ENCODE data around the gene HRH3.

Gene HRH3

GRCh38 chr20:62230276-62230675, 10.2 kb upstream of the HRH3 start:
- Histone ChIP-seq H3K18ac (ENCODE audit: low read depth in 1 of 2, low read length in 2 of 2) (no peak overlapping the region), H2AFZ (ENCODE audit: low read depth, low read length) (no peak overlapping the region), H3K27ac (ENCODE audit: low read length, poor library complexity, severe bottlenecking) (no peak overlapping the region), H3K9me3 (ENCODE audit: control insufficient read depth, low read length) (peaks cover 7% of the 10 kb centered on the region), H3K36me3 (ENCODE audit: control insufficient read depth in 1 of 2, insufficient read depth in 2 of 2, low read depth in 1 of 2, low read length in 2 of 2) (no peaks in the 10 kb centered on the region), H4K91ac (ENCODE audit: low read length) (no peak overlapping the region), H3K4ac (ENCODE audit: low read depth in 1 of 2, low read length in 2 of 2) (no peak overlapping the region), H3K4me2 (ENCODE audit: low read length, poor library complexity, severe bottlenecking) (no peak overlapping the region), H3K23ac (ENCODE audit: low read length in 2 of 2) (no peak overlapping the region), H2BK15ac (ENCODE audit: low read depth, poor library complexity, severe bottlenecking) (no peak overlapping the region), H2BK12ac (ENCODE audit: low read length in 2 of 2) (no peak overlapping the region), H3K4me1 (ENCODE audit: control insufficient read depth, insufficient read depth, low read depth, low read length) (peaks cover 3% of the 10 kb centered on the region), H2BK120ac (ENCODE audit: low read depth, low read length) (no peak overlapping the region), H3K79me1 (replicated peaks; ENCODE audit: low read length, poor library complexity, severe bottlenecking) (no peaks in the 10 kb centered on the region), H3K4me3 (ENCODE audit: insufficient read depth in 1 of 2, low read depth in 1 of 2, low read length in 2 of 2) (no peak overlapping the region), H3K14ac (ENCODE audit: low read length in 2 of 2) (peak overlapping the region in 1 of 2 experiments; percentile 76), H2AK5ac (ENCODE audit: low read length, severe bottlenecking) (no peak overlapping the region), H2BK5ac (ENCODE audit: low read depth, low read length, poor library complexity, severe bottlenecking) (no peak overlapping the region), H4K8ac (ENCODE audit: low read length) (no peak overlapping the region), H3K9ac (ENCODE audit: low read length) (no peak overlapping the region), H3K27me3 (ENCODE audit: control insufficient read depth in 1 of 2, insufficient read depth in 1 of 2, low read length in 2 of 2) (peaks cover 30 to 96% of the 10 kb centered on the region in 2 experiments)
- no peak for DNase-seq
- WGBS: 93% methylated on average over 2 of the region's 2 CpGs

GRCh38 chr20:62229667-62230066, 9.6 kb upstream of the HRH3 start:
- H3K36me3 ChIP-seq (ENCODE audit: control insufficient read depth in 1 of 2, insufficient read depth in 2 of 2, low read depth in 1 of 2, low read length in 2 of 2): no peaks in the 10 kb centered on the region
- 81% methylated on average over 4 of the region's 4 CpGs for WGBS
- no peak overlapping the region for H3K18ac ChIP-seq (ENCODE audit: low read depth in 1 of 2, low read length in 2 of 2)

GRCh38 chr20:62228982-62229545, 9.0 kb upstream of the HRH3 start:
- H3K4me3 ChIP-seq (ENCODE audit: insufficient read depth in 1 of 2, low read depth in 1 of 2, low read length in 2 of 2): no peak overlapping the region
- no peak overlapping the region for H3K4me2 ChIP-seq (ENCODE audit: low read length, poor library complexity, severe bottlenecking)
- no peak overlapping the region for H3K14ac ChIP-seq (ENCODE audit: low read length in 2 of 2)
- H3K18ac ChIP-seq (ENCODE audit: low read depth in 1 of 2, low read length in 2 of 2): no peak overlapping the region
- H3K9me3 ChIP-seq (ENCODE audit: control insufficient read depth, low read length): peaks cover 6% of the 10 kb centered on the region
- no peak overlapping the region for H2BK15ac ChIP-seq (ENCODE audit: low read depth, poor library complexity, severe bottlenecking)
- no peak overlapping the region for H2BK12ac ChIP-seq (ENCODE audit: low read length in 2 of 2)
- H2AK5ac ChIP-seq (ENCODE audit: low read length, severe bottlenecking): no peak overlapping the region
- 84% methylated on average over 7 of the region's 7 CpGs for WGBS
- no peak overlapping the region for H3K9ac ChIP-seq (ENCODE audit: low read length)
- H3K27ac ChIP-seq (ENCODE audit: low read length, poor library complexity, severe bottlenecking): no peak overlapping the region
- H2AFZ ChIP-seq (ENCODE audit: low read depth, low read length): no peak overlapping the region
- H3K4me1 ChIP-seq (ENCODE audit: control insufficient read depth, insufficient read depth, low read depth, low read length): peaks cover 3% of the 10 kb centered on the region
- H3K79me1 ChIP-seq (replicated peaks; ENCODE audit: low read length, poor library complexity, severe bottlenecking): no peaks in the 10 kb centered on the region
- H2BK120ac ChIP-seq (ENCODE audit: low read depth, low read length): no peak overlapping the region
- no peak overlapping the region for H4K8ac ChIP-seq (ENCODE audit: low read length)
- H3K27me3 ChIP-seq (ENCODE audit: control insufficient read depth in 1 of 2, insufficient read depth in 1 of 2, low read length in 2 of 2): peaks cover 32 to 97% of the 10 kb centered on the region in 2 experiments
- H4K91ac ChIP-seq (ENCODE audit: low read length): no peak overlapping the region
- H2BK5ac ChIP-seq (ENCODE audit: low read depth, low read length, poor library complexity, severe bottlenecking): no peak overlapping the region
- no peak overlapping the region for H3K23ac ChIP-seq (ENCODE audit: low read length in 2 of 2)
- no peak for DNase-seq
- no peaks in the 10 kb centered on the region for H3K36me3 ChIP-seq (ENCODE audit: control insufficient read depth in 1 of 2, insufficient read depth in 2 of 2, low read depth in 1 of 2, low read length in 2 of 2)
- no peak overlapping the region for H3K4ac ChIP-seq (ENCODE audit: low read depth in 1 of 2, low read length in 2 of 2)

More at GRCh38 chr20:62229667-62230066, 9.6 kb upstream of the HRH3 start:
- Histone ChIP-seq H3K79me1 (replicated peaks; ENCODE audit: low read length, poor library complexity, severe bottlenecking) (no peaks in the 10 kb centered on the region), H4K91ac (ENCODE audit: low read length) (no peak overlapping the region), H3K14ac (ENCODE audit: low read length in 2 of 2) (no peak overlapping the region), H2AK5ac (ENCODE audit: low read length, severe bottlenecking) (no peak overlapping the region), H3K4ac (ENCODE audit: low read depth in 1 of 2, low read length in 2 of 2) (no peak overlapping the region), H3K27me3 (ENCODE audit: control insufficient read depth in 1 of 2, insufficient read depth in 1 of 2, low read length in 2 of 2) (peaks cover 31 to 97% of the 10 kb centered on the region in 2 experiments), H3K9me3 (ENCODE audit: control insufficient read depth, low read length) (peaks cover 7% of the 10 kb centered on the region), H3K4me2 (ENCODE audit: low read length, poor library complexity, severe bottlenecking) (no peak overlapping the region), H3K4me3 (ENCODE audit: insufficient read depth in 1 of 2, low read depth in 1 of 2, low read length in 2 of 2) (no peak overlapping the region), H2BK12ac (ENCODE audit: low read length in 2 of 2) (no peak overlapping the region), H3K27ac (ENCODE audit: low read length, poor library complexity, severe bottlenecking) (no peak overlapping the region), H2AFZ (ENCODE audit: low read depth, low read length) (no peak overlapping the region), H2BK120ac (ENCODE audit: low read depth, low read length) (no peak overlapping the region), H3K4me1 (ENCODE audit: control insufficient read depth, insufficient read depth, low read depth, low read length) (peaks cover 3% of the 10 kb centered on the region), H4K8ac (ENCODE audit: low read length) (no peak overlapping the region), H2BK5ac (ENCODE audit: low read depth, low read length, poor library complexity, severe bottlenecking) (no peak overlapping the region), H3K9ac (ENCODE audit: low read length) (no peak overlapping the region), H3K23ac (ENCODE audit: low read length in 2 of 2) (no peak overlapping the region), H2BK15ac (ENCODE audit: low read depth, poor library complexity, severe bottlenecking) (no peak overlapping the region)
- no peak for DNase-seq

GRCh38 chr20:62227977-62228958, 8.2 kb upstream of the HRH3 start:
- 68% methylated on average over 36 of the region's 37 CpGs for WGBS
- H2AFZ ChIP-seq (ENCODE audit: low read depth, low read length): no peak overlapping the region

More at GRCh38 chr20:62227977-62228958, 8.2 kb upstream of the HRH3 start:
- Histone ChIP-seq H3K4ac (ENCODE audit: low read depth in 1 of 2, low read length in 2 of 2) (no peak overlapping the region), H4K8ac (ENCODE audit: low read length) (no peak overlapping the region), H2BK5ac (ENCODE audit: low read depth, low read length, poor library complexity, severe bottlenecking) (no peak overlapping the region), H3K79me1 (replicated peaks; ENCODE audit: low read length, poor library complexity, severe bottlenecking) (no peaks in the 10 kb centered on the region), H2BK15ac (ENCODE audit: low read depth, poor library complexity, severe bottlenecking) (no peak overlapping the region), H3K27me3 (ENCODE audit: control insufficient read depth in 1 of 2, insufficient read depth in 1 of 2, low read length in 2 of 2) (peaks cover 40 to 97% of the 10 kb centered on the region in 2 experiments), H3K4me3 (ENCODE audit: insufficient read depth in 1 of 2, low read depth in 1 of 2, low read length in 2 of 2) (no peak overlapping the region), H3K9ac (ENCODE audit: low read length) (no peak overlapping the region), H3K23ac (ENCODE audit: low read length in 2 of 2) (no peak overlapping the region), H3K18ac (ENCODE audit: low read depth in 1 of 2, low read length in 2 of 2) (no peak overlapping the region), H3K4me2 (ENCODE audit: low read length, poor library complexity, severe bottlenecking) (no peak overlapping the region), H2BK120ac (ENCODE audit: low read depth, low read length) (no peak overlapping the region), H3K4me1 (ENCODE audit: control insufficient read depth, insufficient read depth, low read depth, low read length) (peaks cover 3% of the 10 kb centered on the region), H3K9me3 (ENCODE audit: control insufficient read depth, low read length) (no peaks in the 10 kb centered on the region), H3K36me3 (ENCODE audit: control insufficient read depth in 1 of 2, insufficient read depth in 2 of 2, low read depth in 1 of 2, low read length in 2 of 2) (no peaks in the 10 kb centered on the region), H2AK5ac (ENCODE audit: low read length, severe bottlenecking) (no peak overlapping the region), H2BK12ac (ENCODE audit: low read length in 2 of 2) (no peak overlapping the region), H3K27ac (ENCODE audit: low read length, poor library complexity, severe bottlenecking) (no peak overlapping the region), H4K91ac (ENCODE audit: low read length) (no peak overlapping the region), H3K14ac (ENCODE audit: low read length in 2 of 2) (no peak overlapping the region)
- no peak for DNase-seq

Measured in mesenchymal stem cell (in vitro differentiated cells and primary cell).